IMR-90 (cell line): ENCODE results near the gene RAP2C. TPM values are rescaled to one million over a fixed set of nuclear protein-coding genes. Genes with fewer than 3 reads are reported as not detected.

Source experiments
- ATAC-seq: fragments of 200-7000 bp; cut with Tn5 transposase; 2 replicates; pipeline ENCODE4 v1.9.1; 2020; ENCODE audit warnings: low read depth, mild to moderate bottlenecking, moderate library complexity
- BruUV-seq: library from RNA; stranded (reverse); fragments of 400-500 nt; replicated peaks from 2 replicates; lab custom pipeline; 2021; lab: Mats Ljungman, UMichigan
- CTCF ChIA-PET: fragments of 300-600 bp; formaldehyde crosslinking; extraction: SDS; loops from one replicate; lab custom pipeline; 2021; ENCODE audit warnings: antibody characterized with exemption; lab: Yijun Ruan, JAX
- POLR2A ChIA-PET: fragments of 300-600 bp; sonication (Branson Sonifier 250); formaldehyde crosslinking; loops from one replicate; lab custom pipeline; 2022; ENCODE audit warnings: antibody characterized with exemption; ENCODE audit not compliant: unreplicated experiment; lab: Charles Lee
- DNase-seq: peaks from one replicate; pipeline ENCODE4 v3.0.0; 2013
- H2AFZ ChIP-seq: replicated peaks from 2 replicates; pipeline ENCODE3; 2013; ENCODE audit warnings: low read length, mild to moderate bottlenecking; ENCODE audit not compliant: poor library complexity
- H2AK5ac ChIP-seq: 2 replicates; pipeline ENCODE4 v1.6.1; 2013; ENCODE audit warnings: low read depth, low read length, inconsistent platforms
- H2AK9ac ChIP-seq: replicated peaks from 2 replicates; pipeline ENCODE3; 2013; ENCODE audit warnings: mild to moderate bottlenecking, low read depth, low read length, moderate library complexity; ENCODE audit not compliant: poor library complexity
- H2BK120ac ChIP-seq: 2 replicates; pipeline ENCODE4 v1.6.1; 2013; ENCODE audit warnings: low read depth, low read length, inconsistent platforms
- H2BK15ac ChIP-seq: 3 replicates; pipeline ENCODE4 v1.6.1; 2013; ENCODE audit warnings: low read depth, low read length, inconsistent platforms
- H2BK20ac ChIP-seq: 2 replicates; pipeline ENCODE4 v1.6.1; 2013; ENCODE audit warnings: low read depth, mild to moderate bottlenecking, inconsistent platforms, low read length, moderate library complexity
- H2BK5ac ChIP-seq: 2 replicates; pipeline ENCODE4 v1.6.1; 2013; ENCODE audit warnings: mild to moderate bottlenecking, low read depth, low read length, inconsistent platforms; ENCODE audit not compliant: poor library complexity, severe bottlenecking
- H3K14ac ChIP-seq: replicated peaks from 2 replicates; pipeline ENCODE4 v1.6.1; 2013; ENCODE audit warnings: low read depth, low read length, inconsistent platforms
- H3K18ac ChIP-seq: 2 replicates; pipeline ENCODE4 v1.6.1; 2013; ENCODE audit warnings: low read depth, low read length, control low read depth
- H3K23ac ChIP-seq: 2 replicates; pipeline ENCODE4 v1.6.1; 2013; ENCODE audit warnings: low read depth, low read length, inconsistent platforms
- H3K27ac ChIP-seq: 2 replicates; pipeline ENCODE4 v1.5.1; 2013; ENCODE audit warnings: mild to moderate bottlenecking, control low read depth, low read length; ENCODE audit not compliant: insufficient read depth
- H3K27me3 ChIP-seq: 2 replicates; pipeline ENCODE4 v1.6.1; 2013; ENCODE audit warnings: low read length; ENCODE audit not compliant: control insufficient read depth, insufficient read depth
- H3K36me3 ChIP-seq: 2 replicates; pipeline ENCODE4 v1.6.1; 2013; ENCODE audit warnings: low read length, mixed read lengths; ENCODE audit not compliant: control insufficient read depth, insufficient read depth
- H3K4ac ChIP-seq: 2 replicates; pipeline ENCODE4 v1.6.1; 2013; ENCODE audit warnings: low read depth, low read length, inconsistent platforms
- H3K4me1 ChIP-seq: 2 replicates; pipeline ENCODE4 v1.6.1; 2013; ENCODE audit warnings: low read length, mixed read lengths; ENCODE audit not compliant: control insufficient read depth, insufficient read depth
- H3K4me2 ChIP-seq: 2 replicates; pipeline ENCODE4 v1.6.1; 2013; ENCODE audit warnings: low read depth, mild to moderate bottlenecking, control low read depth, low read length, moderate library complexity
- H3K4me3 ChIP-seq: 2 replicates; pipeline ENCODE4 v1.5.1; 2013; ENCODE audit warnings: low read depth, mild to moderate bottlenecking, control low read depth, low read length, moderate library complexity; ENCODE audit not compliant: insufficient read depth
- H3K56ac ChIP-seq: 2 replicates; pipeline ENCODE4 v1.6.1; 2013; ENCODE audit warnings: low read length, inconsistent platforms; ENCODE audit not compliant: insufficient read depth; ENCODE audit errors: extremely low read depth
- H3K79me1 ChIP-seq, 2 experiments: 2 replicates each; pipeline ENCODE4 v1.6.1; 2013; ENCODE audit warnings: low read length in 2 of 2, inconsistent platforms in 1 of 2, low read depth in 1 of 2
- H3K9ac ChIP-seq: 2 replicates; pipeline ENCODE4 v1.6.1; 2013; ENCODE audit warnings: low read depth, low read length, control low read depth
- H3K9me1 ChIP-seq: 2 replicates; pipeline ENCODE4 v1.6.1; 2013; ENCODE audit warnings: low read length, inconsistent platforms; ENCODE audit not compliant: insufficient read depth
- H3K9me3 ChIP-seq: 2 replicates; pipeline ENCODE4 v1.6.1; 2013; ENCODE audit warnings: low read length; ENCODE audit not compliant: control insufficient read depth, insufficient read depth
- H4K20me1 ChIP-seq: 2 replicates; pipeline ENCODE4 v1.6.1; 2013; ENCODE audit warnings: low read length, inconsistent platforms; ENCODE audit not compliant: insufficient read depth
- H4K5ac ChIP-seq: 2 replicates; pipeline ENCODE4 v1.6.1; 2013; ENCODE audit warnings: mild to moderate bottlenecking, low read depth, low read length, control low read depth
- H4K8ac ChIP-seq, 2 experiments: 2 replicates each; pipeline ENCODE4 v1.6.1; 2013; ENCODE audit warnings: low read depth in 2 of 2, low read length in 2 of 2, control low read depth in 1 of 2, inconsistent platforms in 1 of 2
- H4K91ac ChIP-seq: 2 replicates; pipeline ENCODE4 v1.6.1; 2013; ENCODE audit warnings: low read depth, low read length, inconsistent platforms; ENCODE audit not compliant: insufficient read depth
- CEBPB ChIP-seq: IDR thresholded peaks from 2 replicates; pipeline ENCODE4 v1.6.1; 2012; ENCODE audit warnings: low read depth, low read length, improper control_type of control experiment
- CHD1 ChIP-seq: IDR thresholded peaks from 2 replicates; pipeline ENCODE4 v1.6.1; 2012; ENCODE audit warnings: low read depth, low read length, improper control_type of control experiment
- CTCF ChIP-seq: conservative IDR thresholded peaks from 2 replicates; pipeline ENCODE4 v1.5.1; 2012; ENCODE audit warnings: mild to moderate bottlenecking, low read depth, low read length, improper control_type of control experiment
- ELK1 ChIP-seq: fragments of 150-350 bp; IDR thresholded peaks from 2 replicates; pipeline ENCODE4 v1.6.1; 2016; ENCODE audit warnings: low read depth, mild to moderate bottlenecking, low read length, moderate library complexity, borderline replicate concordance
- FOS ChIP-seq: fragments of 150-350 bp; IDR thresholded peaks from 2 replicates; pipeline ENCODE4 v1.6.1; 2016; ENCODE audit warnings: low read depth, low read length
- MAZ ChIP-seq: IDR thresholded peaks from 2 replicates; pipeline ENCODE4 v1.6.1; 2012; ENCODE audit warnings: low read depth, mild to moderate bottlenecking, low read length, improper control_type of control experiment, moderate library complexity, borderline replicate concordance
- RCOR1 ChIP-seq: IDR thresholded peaks from 2 replicates; pipeline ENCODE4 v1.6.1; 2012; ENCODE audit warnings: mild to moderate bottlenecking, low read length, improper control_type of control experiment; ENCODE audit not compliant: insufficient replicate concordance
- RFX5 ChIP-seq: IDR thresholded peaks from 2 replicates; pipeline ENCODE4 v1.8.0; 2012; ENCODE audit warnings: low read depth, mild to moderate bottlenecking, low read length, moderate library complexity
- USF2 ChIP-seq: fragments of 150-350 bp; IDR thresholded peaks from 2 replicates; pipeline ENCODE4 v1.6.1; 2017; ENCODE audit warnings: mild to moderate bottlenecking, antibody characterized with exemption, low read length, low read depth
- WGBS, 2 experiments: methylation state at CpG; one replicate each; pipeline versions ENCODE4 v1.1.5 to v1.1.7; 2013; ENCODE audit warnings: missing lambda C conversion rate in 2 of 2; ENCODE audit not compliant: insufficient read length in 1 of 2; ENCODE audit errors: extremely low coverage in 2 of 2; 5-methylcytosine and 5-hydroxymethylcytosine counted together
- dilution Hi-C: fragments of 300-500 bp; cut with HindIII; formaldehyde crosslinking; loops from one replicate; pipeline ENCODE4 v1.14.3; 2018; ENCODE audit warnings: low sequenced_read_pairs; ENCODE audit not compliant: unreplicated experiment
- in situ Hi-C: fragments of 300-500 bp; cut with MboI; formaldehyde crosslinking; loops from 3 replicates; pipeline ENCODE4 v1.14.3; 2019; ENCODE audit warnings: low sequenced_read_pairs, inconsistent platforms, mixed read lengths
- intact Hi-C: fragments of 100-400 bp; cut with micrococcal nuclease; formaldehyde crosslinking; loops from 2 replicates; pipeline ENCODE4 v1.10.0; 2022
- polyA plus RNA-seq, 3 experiments: library from polyadenylated mRNA; depleted of rRNA; stranded (reverse); fragments of >200 nt; gene quantifications; 2 replicates each; pipeline ENCODE4 v1.2.3, GENCODE V29; 2012; ENCODE audit warnings: low replicate concordance in 1 of 3
- total RNA-seq: library from RNA; depleted of rRNA; stranded (reverse); fragments of >200 nt; gene quantifications from 2 replicates; pipeline ENCODE4 v1.2.3, GENCODE V29; 2012

Gene RAP2C
- total and polyA plus RNA-seq, 2 of the 4 experiments (the other 2 are of a cell fraction), result 7.6 to 24.9 TPM

- peaks cover 0 to 12% of the 10 kb centered on the region in 2 experiments; a peak in 1 of 4 replicates for H3K79me1 ChIP-seq
- no peak overlapping the region for H3K56ac ChIP-seq
- no peak overlapping the region for H3K4ac ChIP-seq
- no peak overlapping the region for H2BK15ac ChIP-seq
- no peak overlapping the region for H3K4me3 ChIP-seq
- no peak overlapping the region for H3K23ac ChIP-seq
- in situ Hi-C loops, result no loop called here
- no peak overlapping the region for H4K8ac ChIP-seq
- H2BK120ac ChIP-seq, result no peak overlapping the region
- H2AFZ ChIP-seq, result no peak overlapping the region
- H3K14ac ChIP-seq, result no peak overlapping the region
- ChIA-PET POLR2A (no interaction called here), CTCF (no interaction called here)
- no peak overlapping the region for H4K91ac ChIP-seq
- H3K4me2 ChIP-seq, result no peak overlapping the region
- no peak overlapping the region for H2BK20ac ChIP-seq
- WGBS, 2 experiments, result no CpG with 5 or more reads among the region's 1 CpG
- BruUV-seq, result no TSS peak
- dilution Hi-C loops, result no loop called here
- ATAC-seq (no peak), DNase-seq (no peak)
- peaks cover 3% of the 10 kb centered on the region; the same call in 1 of the 2 replicates for H3K4me1 ChIP-seq
- H3K27ac ChIP-seq, result no peak overlapping the region
- 0 out of 2 replicates have a peak, but pooled peaks cover 2% of the 10 kb centered on the region for H3K27me3 ChIP-seq
- no peak overlapping the region for H4K5ac ChIP-seq
- no peak overlapping the region for H2BK5ac ChIP-seq
- no peak overlapping the region for H3K18ac ChIP-seq
- no peaks in the 10 kb centered on the region; the same call in 1 of the 2 replicates for H4K20me1 ChIP-seq
- no peak for TF ChIP-seq RFX5
- no peak for TF ChIP-seq MAZ
- no peak for TF ChIP-seq FOS
- TF ChIP-seq RCOR1, result no peak
- no peak for TF ChIP-seq CHD1
- TF ChIP-seq USF2, result no peak
- no peak for TF ChIP-seq CEBPB
- no peak for TF ChIP-seq ELK1
- no peak for TF ChIP-seq CTCF
- intact Hi-C loops, result no loop called here
- no peak overlapping the region for H3K9ac ChIP-seq
- no peak overlapping the region for H2AK5ac ChIP-seq
- no peaks in the 10 kb centered on the region for H3K9me1 ChIP-seq
- H3K36me3 ChIP-seq, result peaks cover 6% of the 10 kb centered on the region
- no peaks in the 10 kb centered on the region for H3K9me3 ChIP-seq
- H2AK9ac ChIP-seq, result no peak overlapping the region
Observed at GRCh38 chrX:132208422-132208821, 10.8 kb downstream of the RAP2C start.
